Neutrophil (primary cell): Measurements from ENCODE around the gene CERS6.

ENCODE experiments used
- H3K27ac ChIP-seq: fragments of 200-600 bp; sonication (generic); 2 replicates; pipeline ENCODE4 v1.5.1; 2016; ENCODE audit warnings: mild to moderate bottlenecking, moderate library complexity
- H3K27me3 ChIP-seq: fragments of 200-600 bp; sonication (generic); 2 replicates; pipeline ENCODE4 v1.6.0; 2016; ENCODE audit warnings: mild to moderate bottlenecking
- H3K36me3 ChIP-seq: fragments of 200-600 bp; sonication (generic); 2 replicates; pipeline ENCODE4 v1.5.1; 2017
- H3K4me1 ChIP-seq, 2 experiments: fragments of 200-600 bp in 1 of 2; sonication (generic) in 1 of 2; 1 replicate in 1 of 2; 2 replicates in 1 of 2; pipeline versions ENCODE4 v1.5.1 to v1.6.1; 2013 to 2016; ENCODE audit warnings: low read depth in 1 of 2, low read length in 1 of 2, mild to moderate bottlenecking in 1 of 2, moderate library complexity in 1 of 2; ENCODE audit not compliant: control insufficient read depth in 1 of 2, insufficient read depth in 1 of 2
- H3K4me3 ChIP-seq, 2 experiments: fragments of 200-600 bp in 1 of 2; sonication (generic) in 1 of 2; 1 replicate in 1 of 2; 2 replicates in 1 of 2; pipeline ENCODE4 v1.5.1; 2013 to 2016; ENCODE audit warnings: low read depth in 1 of 2, low read length in 1 of 2, mild to moderate bottlenecking in 1 of 2, moderate library complexity in 1 of 2
- H3K9me3 ChIP-seq: fragments of 200-600 bp; sonication (generic); 2 replicates; pipeline ENCODE4 v1.5.1; 2016
- TF ChIP-seq, protein P1 (sequence below): fragments of 200-600 bp; sonication (generic); IDR thresholded peaks from 2 replicates; pipeline ENCODE4 v1.5.1; 2016; ENCODE audit warnings: antibody characterized with exemption

The CERS6 gene

DNA sequence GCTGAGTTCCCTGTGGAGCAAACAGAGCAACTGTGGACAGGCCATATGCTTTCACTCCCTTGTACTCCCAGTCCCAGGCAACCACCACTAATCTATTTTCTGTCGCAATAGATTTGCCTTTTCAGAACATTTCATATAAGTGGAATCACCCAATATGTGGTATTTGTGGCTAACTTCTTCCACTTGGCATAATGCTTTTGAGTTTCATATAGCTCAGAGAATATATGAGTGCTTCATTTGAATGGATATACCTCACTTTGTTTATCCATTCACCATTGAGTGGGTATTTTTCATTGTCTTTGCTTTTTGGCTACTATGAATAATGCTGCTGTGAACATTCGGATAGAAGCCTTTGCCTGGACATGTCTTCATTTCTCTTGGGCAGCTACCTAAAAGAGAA is 151.9 kb downstream of the CERS6 start:
- Histone ChIP-seq H3K9me3 (no peaks in the 10 kb centered on the region), H3K27me3 (no peaks in the 10 kb centered on the region), H3K27ac (no peak overlapping the region), H3K4me1 (no peaks in the 10 kb centered on the region), H3K36me3 (peaks cover 4% of the 10 kb centered on the region), H3K4me3 (no peak overlapping the region)
- TF ChIP-seq, protein P1, sequence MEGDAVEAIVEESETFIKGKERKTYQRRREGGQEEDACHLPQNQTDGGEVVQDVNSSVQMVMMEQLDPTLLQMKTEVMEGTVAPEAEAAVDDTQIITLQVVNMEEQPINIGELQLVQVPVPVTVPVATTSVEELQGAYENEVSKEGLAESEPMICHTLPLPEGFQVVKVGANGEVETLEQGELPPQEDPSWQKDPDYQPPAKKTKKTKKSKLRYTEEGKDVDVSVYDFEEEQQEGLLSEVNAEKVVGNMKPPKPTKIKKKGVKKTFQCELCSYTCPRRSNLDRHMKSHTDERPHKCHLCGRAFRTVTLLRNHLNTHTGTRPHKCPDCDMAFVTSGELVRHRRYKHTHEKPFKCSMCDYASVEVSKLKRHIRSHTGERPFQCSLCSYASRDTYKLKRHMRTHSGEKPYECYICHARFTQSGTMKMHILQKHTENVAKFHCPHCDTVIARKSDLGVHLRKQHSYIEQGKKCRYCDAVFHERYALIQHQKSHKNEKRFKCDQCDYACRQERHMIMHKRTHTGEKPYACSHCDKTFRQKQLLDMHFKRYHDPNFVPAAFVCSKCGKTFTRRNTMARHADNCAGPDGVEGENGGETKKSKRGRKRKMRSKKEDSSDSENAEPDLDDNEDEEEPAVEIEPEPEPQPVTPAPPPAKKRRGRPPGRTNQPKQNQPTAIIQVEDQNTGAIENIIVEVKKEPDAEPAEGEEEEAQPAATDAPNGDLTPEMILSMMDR = no peak

DNA sequence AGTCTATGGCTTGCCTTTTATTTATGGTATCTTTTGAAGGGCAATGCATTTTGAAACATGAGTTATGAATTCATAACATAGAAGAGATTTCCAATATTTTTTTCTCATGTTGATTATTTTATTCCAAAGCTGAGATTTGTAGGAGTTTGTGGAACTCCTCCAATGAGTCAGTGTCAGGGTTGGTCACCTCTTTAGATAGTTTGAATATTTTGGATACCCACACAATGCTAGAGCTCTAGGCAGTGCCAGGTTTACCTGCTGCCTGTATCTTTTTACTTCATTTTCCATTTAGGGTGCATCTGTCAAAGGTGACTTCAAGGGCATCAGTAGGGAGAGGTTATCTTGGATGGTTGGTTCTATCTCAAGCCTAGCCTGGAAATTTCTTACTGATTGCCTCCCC is 152.7 kb downstream of the CERS6 start:
- H3K36me3 ChIP-seq = peaks cover 4% of the 10 kb centered on the region
- no peak overlapping the region for H3K4me3 ChIP-seq
- no peak overlapping the region for H3K27ac ChIP-seq
- no peaks in the 10 kb centered on the region for H3K9me3 ChIP-seq
- no peaks in the 10 kb centered on the region for H3K4me1 ChIP-seq
- H3K27me3 ChIP-seq = no peaks in the 10 kb centered on the region
- TF ChIP-seq, protein P1 = no peak

DNA sequence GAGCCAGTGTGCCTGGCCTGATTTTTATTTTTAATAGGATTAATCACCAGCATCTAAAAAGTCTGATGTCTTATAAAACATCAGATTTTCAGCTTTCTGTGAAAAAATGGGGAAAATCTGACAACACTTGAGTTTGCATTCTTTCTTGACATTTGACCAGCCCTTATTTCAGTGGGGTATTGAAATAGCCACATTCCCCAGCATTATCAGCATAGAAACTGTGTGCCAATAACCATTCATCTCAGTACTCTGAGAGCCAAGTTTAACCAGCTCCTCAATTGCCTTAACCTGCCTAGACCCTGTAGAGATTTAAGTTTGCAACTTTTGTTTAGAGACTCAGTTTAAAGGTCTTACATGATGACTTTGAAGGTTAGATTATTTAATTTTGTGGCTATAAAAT is 155.0 kb downstream of the CERS6 start:
- Histone ChIP-seq H3K9me3 (no peaks in the 10 kb centered on the region), H3K4me1 (no peaks in the 10 kb centered on the region), H3K4me3 (no peak overlapping the region), H3K27ac (no peak overlapping the region), H3K36me3 (peaks cover 4% of the 10 kb centered on the region), H3K27me3 (no peaks in the 10 kb centered on the region)
- TF ChIP-seq, protein P1 = no peak

DNA sequence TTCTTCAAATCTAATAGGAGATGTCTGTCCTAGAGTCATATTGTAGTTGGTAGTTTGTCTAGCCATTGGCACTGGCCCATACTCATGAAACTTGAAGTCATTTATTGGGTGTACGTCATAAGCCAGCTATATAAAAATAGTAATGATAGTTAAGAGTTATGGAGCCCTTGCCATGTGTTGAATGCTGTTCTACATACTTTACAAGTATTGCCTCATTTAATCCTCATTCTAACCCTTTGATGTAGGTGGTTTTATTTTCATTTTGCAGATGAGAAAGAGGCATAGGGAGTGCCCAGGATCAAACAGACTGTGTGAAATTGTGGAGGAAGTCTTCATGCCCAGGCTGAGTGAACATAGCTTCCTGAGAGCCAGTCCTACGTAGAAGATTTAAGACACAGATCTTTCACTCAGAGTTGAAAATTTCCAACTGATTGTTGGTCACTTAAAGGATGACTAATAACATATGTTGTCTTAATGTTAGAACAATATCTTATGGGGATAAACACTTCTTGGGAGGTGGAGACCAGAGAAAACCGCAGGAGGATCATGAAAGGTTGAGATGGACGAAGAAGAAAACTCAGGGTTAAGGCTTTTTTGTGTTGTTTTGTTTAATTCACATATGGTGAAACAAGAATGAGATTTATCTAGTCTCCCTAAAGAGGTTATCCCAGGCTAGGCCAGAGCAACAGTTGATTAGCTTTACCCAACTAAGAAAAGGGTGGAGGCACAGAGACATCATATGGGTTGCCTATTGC is 156.0 kb downstream of the CERS6 start:
- H3K27ac ChIP-seq = no peak overlapping the region
- H3K36me3 ChIP-seq = peaks cover 4% of the 10 kb centered on the region
- H3K4me3 ChIP-seq = no peak overlapping the region
- H3K27me3 ChIP-seq = no peaks in the 10 kb centered on the region
- TF ChIP-seq, protein P1 = no peak
- no peaks in the 10 kb centered on the region for H3K4me1 ChIP-seq
- H3K9me3 ChIP-seq = no peaks in the 10 kb centered on the region

DNA sequence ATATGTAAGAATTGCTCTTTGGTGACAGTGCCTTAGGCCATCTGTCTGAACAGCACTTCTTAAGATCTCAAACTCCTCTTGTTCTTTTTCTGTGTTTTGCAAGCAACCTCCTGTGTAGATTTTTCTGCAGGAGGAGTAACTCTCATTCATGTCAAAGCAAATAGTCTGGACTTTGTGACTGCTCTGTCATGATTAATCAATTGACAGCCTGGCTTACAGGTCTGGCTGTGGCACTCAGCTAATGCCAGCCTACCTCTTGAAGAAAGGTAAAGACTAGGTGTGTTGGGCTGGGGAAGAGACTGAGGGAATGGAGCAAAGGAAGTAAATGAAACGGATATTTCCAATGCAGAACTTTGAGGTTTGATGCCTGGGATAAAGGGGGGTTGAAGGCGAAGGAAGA is 156.6 kb downstream of the CERS6 start:
- TF ChIP-seq, protein P1 = no peak
- no peaks in the 10 kb centered on the region for H3K4me1 ChIP-seq
- no peaks in the 10 kb centered on the region for H3K27me3 ChIP-seq
- H3K27ac ChIP-seq = no peak overlapping the region
- H3K4me3 ChIP-seq = no peak overlapping the region
- peaks cover 4% of the 10 kb centered on the region for H3K36me3 ChIP-seq
- H3K9me3 ChIP-seq = no peaks in the 10 kb centered on the region
